GM12864 (cell line): ENCODE data around the gene UCHL3.
A peak's percentile ranks its signal among the peaks of the same experiment; 100 is the strongest.

Experiments used
- DNase-seq: peaks from one replicate; pipeline ENCODE4 v3.0.0-alpha.2; 2011; ENCODE audit warnings: low read depth
- H3K4me3 ChIP-seq: 2 replicates; pipeline ENCODE4 v1.5.1; 2011; ENCODE audit warnings: mild to moderate bottlenecking, low read depth, low read length, control low read depth
- TF ChIP-seq, protein P1 (sequence below): IDR thresholded peaks from 2 replicates; pipeline ENCODE4 v1.5.1; 2011; ENCODE audit warnings: low read depth, mild to moderate bottlenecking, moderate library complexity, low read length, control low read depth, inconsistent platforms; ENCODE audit errors: missing control alignments

Gene UCHL3

GRCh38 chr13:75636436-75637180 lies 87.0 kb downstream of the UCHL3 start:
- TF ChIP-seq, protein P1, sequence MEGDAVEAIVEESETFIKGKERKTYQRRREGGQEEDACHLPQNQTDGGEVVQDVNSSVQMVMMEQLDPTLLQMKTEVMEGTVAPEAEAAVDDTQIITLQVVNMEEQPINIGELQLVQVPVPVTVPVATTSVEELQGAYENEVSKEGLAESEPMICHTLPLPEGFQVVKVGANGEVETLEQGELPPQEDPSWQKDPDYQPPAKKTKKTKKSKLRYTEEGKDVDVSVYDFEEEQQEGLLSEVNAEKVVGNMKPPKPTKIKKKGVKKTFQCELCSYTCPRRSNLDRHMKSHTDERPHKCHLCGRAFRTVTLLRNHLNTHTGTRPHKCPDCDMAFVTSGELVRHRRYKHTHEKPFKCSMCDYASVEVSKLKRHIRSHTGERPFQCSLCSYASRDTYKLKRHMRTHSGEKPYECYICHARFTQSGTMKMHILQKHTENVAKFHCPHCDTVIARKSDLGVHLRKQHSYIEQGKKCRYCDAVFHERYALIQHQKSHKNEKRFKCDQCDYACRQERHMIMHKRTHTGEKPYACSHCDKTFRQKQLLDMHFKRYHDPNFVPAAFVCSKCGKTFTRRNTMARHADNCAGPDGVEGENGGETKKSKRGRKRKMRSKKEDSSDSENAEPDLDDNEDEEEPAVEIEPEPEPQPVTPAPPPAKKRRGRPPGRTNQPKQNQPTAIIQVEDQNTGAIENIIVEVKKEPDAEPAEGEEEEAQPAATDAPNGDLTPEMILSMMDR: no peak
- peak overlapping the region; percentile 96 for H3K4me3 ChIP-seq
- no peak for DNase-seq

- DNase-seq: no peak
- TF ChIP-seq, protein P1: no peak
- H3K4me3 ChIP-seq: peak overlapping the region; percentile 96
Observed at GRCh38 chr13:75637181-75637750, 87.7 kb downstream of the UCHL3 start.

DNA sequence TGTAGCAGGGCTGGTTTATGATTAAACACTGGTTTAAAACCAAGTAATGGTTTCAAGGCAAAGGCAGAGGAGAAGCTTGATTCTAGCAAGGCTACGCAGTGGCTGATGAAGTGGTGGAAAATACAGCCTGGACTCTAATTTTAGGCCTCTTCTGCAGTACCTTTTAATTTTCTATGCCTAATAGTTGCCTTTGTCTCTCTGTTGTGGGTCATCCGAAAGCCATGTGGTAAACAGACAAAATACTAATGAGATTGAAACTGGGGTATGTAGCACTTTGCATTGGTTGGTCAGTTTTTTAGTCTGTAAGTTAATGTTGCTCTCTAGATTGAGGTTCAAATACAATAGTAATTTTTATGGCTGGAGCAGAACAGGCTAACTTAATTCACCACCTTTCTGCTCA lies 89.9 kb downstream of the UCHL3 start:
- TF ChIP-seq, protein P1: no peak
- no peak for DNase-seq
- no peak overlapping the region for H3K4me3 ChIP-seq

GRCh38 chr13:75641026-75641425 lies 91.4 kb downstream of the UCHL3 start:
- no peak for DNase-seq
- TF ChIP-seq, protein P1: no peak
- no peak overlapping the region for H3K4me3 ChIP-seq

GRCh38 chr13:75643182-75643581 lies 93.6 kb downstream of the UCHL3 start:
- TF ChIP-seq, protein P1: no peak
- no peak for DNase-seq
- H3K4me3 ChIP-seq: no peak overlapping the region

GRCh38 chr13:75643693-75644092 lies 94.1 kb downstream of the UCHL3 start:
- no peak overlapping the region for H3K4me3 ChIP-seq
- TF ChIP-seq, protein P1: no peak
- no peak for DNase-seq

DNA sequence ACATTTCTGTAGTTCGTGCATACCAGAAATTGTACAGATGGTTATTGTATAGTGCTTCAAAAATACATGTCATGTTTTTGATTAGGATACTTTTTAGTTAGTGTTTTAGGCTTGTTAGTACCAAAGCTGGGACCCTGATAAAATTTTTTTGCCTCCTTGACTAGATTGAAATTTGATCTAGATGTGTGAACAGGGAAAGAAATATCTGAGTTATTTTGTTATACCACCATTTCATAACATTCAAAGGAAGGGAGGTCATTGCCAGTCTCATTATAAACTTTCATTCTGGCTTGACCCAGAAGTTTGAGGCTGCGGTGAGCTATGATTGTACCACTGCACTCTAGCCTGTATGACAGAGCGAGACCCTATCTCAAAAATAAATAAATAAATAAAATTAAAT lies 95.5 kb downstream of the UCHL3 start:
- no peak overlapping the region for H3K4me3 ChIP-seq
- TF ChIP-seq, protein P1: no peak
- DNase-seq: no peak
